ENCODE results near the gene FADS3.

GRCh38 chr11:61873588-61874376 lies 17.6 kb downstream of the FADS3 start:
- TF ChIP-seq POLR2A (IDR thresholded peaks at IDR 0.05; ENCODE audit: low read length) (no peak), GATA1 (IDR thresholded peaks at IDR 0.05; ENCODE audit: low read depth, low read length) (no peak)

Measured in erythroblast (primary cell).